GM12864 (cell line): ENCODE measurements around the gene NFU1.

Experiments used
- DNase-seq: peaks from one replicate; pipeline ENCODE4 v3.0.0-alpha.2; 2011; ENCODE audit warnings: low read depth
- H3K4me3 ChIP-seq: 2 replicates; pipeline ENCODE4 v1.5.1; 2011; ENCODE audit warnings: mild to moderate bottlenecking, low read depth, low read length, control low read depth
- CTCF ChIP-seq: IDR thresholded peaks from 2 replicates; pipeline ENCODE4 v1.5.1; 2011; ENCODE audit warnings: low read depth, mild to moderate bottlenecking, moderate library complexity, low read length, control low read depth, inconsistent platforms; ENCODE audit errors: missing control alignments

Gene NFU1

GRCh38 chr2:69462780-69463179 lies 25.5 kb upstream of the NFU1 start:
- DNase-seq: no peak
- TF ChIP-seq CTCF: no peak
- no peak overlapping the region for H3K4me3 ChIP-seq

GRCh38 chr2:69461404-69461803 lies 24.2 kb upstream of the NFU1 start:
- DNase-seq: no peak
- no peak overlapping the region for H3K4me3 ChIP-seq
- TF ChIP-seq CTCF: no peak

GRCh38 chr2:69459936-69460335 lies 22.7 kb upstream of the NFU1 start:
- DNase-seq: no peak
- TF ChIP-seq CTCF: no peak
- H3K4me3 ChIP-seq: no peak overlapping the region

- no peak for DNase-seq
- no peak overlapping the region for H3K4me3 ChIP-seq
- TF ChIP-seq CTCF: no peak
These were observed 19.8 kb upstream of the NFU1 start for GRCh38 chr2:69456950-69457445.

GRCh38 chr2:69456154-69456553 lies 18.9 kb upstream of the NFU1 start:
- no peak overlapping the region for H3K4me3 ChIP-seq
- no peak for TF ChIP-seq CTCF
- DNase-seq: no peak

- H3K4me3 ChIP-seq: no peak overlapping the region
- no peak for TF ChIP-seq CTCF
- no peak for DNase-seq
These were observed 17.7 kb upstream of the NFU1 start for GRCh38 chr2:69454976-69455375.

- peak; percentile 24 for DNase-seq
- no peak for TF ChIP-seq CTCF
- no peak overlapping the region for H3K4me3 ChIP-seq
These were observed 16.4 kb upstream of the NFU1 start for GRCh38 chr2:69453475-69454129.
